Activated naive CD4-positive, alpha-beta T cell treated with anti-CD3 and anti-CD28 coated beads for 36 hours (primary cell): ENCODE results near the gene C1QTNF9B. TPM values are rescaled to one million over a fixed set of nuclear protein-coding genes. Genes with fewer than 3 reads are reported as not detected.
"Not testable (repeated sequence)": the region's sequence is repeated elsewhere in the genome, so short reads cannot be mapped to it uniquely, and the experiment has no call there.

Source experiments
- CTCF ChIA-PET: fragments of 350-600 bp; sonication (Branson Sonifier 250); formaldehyde crosslinking; loops from one replicate; lab custom pipeline; 2021; ENCODE audit warnings: antibody characterized with exemption; lab: Charles Lee
- DNase-seq: peaks from one replicate; pipeline ENCODE4 v3.0.0-alpha.2; 2020
- H3K27ac Mint-ChIP-seq: one replicate; pipeline ENCODE4 v1.8.0; 2021; ENCODE audit warnings: mild to moderate bottlenecking, mixed read lengths
- H3K27me3 Mint-ChIP-seq: one replicate; pipeline ENCODE4 v1.8.0; 2021; ENCODE audit warnings: low read depth, mixed read lengths
- H3K36me3 Mint-ChIP-seq: one replicate; pipeline ENCODE4 v1.8.0; 2021; ENCODE audit warnings: low read depth, mixed read lengths
- H3K4me1 Mint-ChIP-seq: one replicate; pipeline ENCODE4 v1.8.0; 2021; ENCODE audit warnings: low read depth, mixed read lengths
- H3K4me3 Mint-ChIP-seq: one replicate; pipeline ENCODE4 v1.8.0; 2021; ENCODE audit warnings: mild to moderate bottlenecking, moderate library complexity, mixed read lengths
- H3K9me3 Mint-ChIP-seq: one replicate; pipeline ENCODE4 v1.8.0; 2021; ENCODE audit warnings: mixed read lengths
- intact Hi-C: fragments of 100-400 bp; cut with micrococcal nuclease; formaldehyde crosslinking; loops from one replicate; pipeline ENCODE4 v1.15.1; 2023
- total RNA-seq, 2 experiments: library from RNA; stranded (reverse); gene quantifications; one replicate each; pipeline ENCODE4 v1.2.3, GENCODE V29; 2021

Gene C1QTNF9B
- not detected for total RNA-seq

GRCh38 chr13:23897452-23897919 is at the start of gene C1QTNF9B:
Gene C1QTNF9B, minus strand, starts transcription at chr13:23897502.
- DNase-seq, intact Hi-C loops, H3K9me3 Mint-ChIP-seq, H3K4me1 Mint-ChIP-seq, H3K4me3 Mint-ChIP-seq, H3K36me3 Mint-ChIP-seq, H3K27ac Mint-ChIP-seq: not testable (repeated sequence)
- CTCF ChIA-PET: interaction anchor here (0.6 kb wide), 1 partner anchor 394 kb away, joined by 4 read pairs; no protein-coding TSS in a partner anchor
- peaks cover 13% of the 10 kb centered on the region for H3K27me3 Mint-ChIP-seq

GRCh38 chr13:23946900-23947299 is 49.6 kb upstream of the C1QTNF9B start:
- CTCF ChIA-PET: no interaction called here
- peaks cover 2% of the 10 kb centered on the region for H3K4me1 Mint-ChIP-seq
- H3K36me3 Mint-ChIP-seq: no peaks in the 10 kb centered on the region
- no peak overlapping the region for H3K4me3 Mint-ChIP-seq
- intact Hi-C loops: no loop called here
- DNase-seq: no peak
- peaks cover 20% of the 10 kb centered on the region for H3K27me3 Mint-ChIP-seq
- no peak overlapping the region for H3K27ac Mint-ChIP-seq
- H3K9me3 Mint-ChIP-seq: no peaks in the 10 kb centered on the region

DNA sequence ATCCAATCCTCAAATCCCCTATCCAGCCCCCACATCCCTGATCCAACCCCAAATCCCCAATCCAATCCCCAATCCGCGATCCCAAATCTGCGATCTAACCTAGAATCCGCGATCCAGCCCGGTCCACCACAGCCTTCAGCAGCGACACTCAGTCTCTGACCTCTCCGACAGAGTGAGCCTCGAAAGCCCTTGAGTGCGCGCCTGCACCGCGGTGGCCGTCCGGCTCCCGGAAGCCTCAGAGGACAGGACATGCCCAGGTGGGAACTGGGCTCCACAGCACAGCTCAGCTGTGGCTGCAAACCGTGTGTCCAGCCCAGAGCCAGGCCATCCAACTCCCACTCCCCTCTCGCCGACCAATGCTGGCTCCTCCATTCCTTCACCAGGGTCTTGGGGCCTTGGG is 48.8 kb upstream of the C1QTNF9B start:
- CTCF ChIA-PET: no interaction called here
- Mint-ChIP-seq H3K4me3 (no peak overlapping the region), H3K36me3 (no peaks in the 10 kb centered on the region), H3K27ac (no peak overlapping the region), H3K9me3 (no peaks in the 10 kb centered on the region), H3K4me1 (peaks cover 2% of the 10 kb centered on the region), H3K27me3 (peaks cover 20% of the 10 kb centered on the region)
- DNase-seq: no peak
- intact Hi-C loops: no loop called here

DNA sequence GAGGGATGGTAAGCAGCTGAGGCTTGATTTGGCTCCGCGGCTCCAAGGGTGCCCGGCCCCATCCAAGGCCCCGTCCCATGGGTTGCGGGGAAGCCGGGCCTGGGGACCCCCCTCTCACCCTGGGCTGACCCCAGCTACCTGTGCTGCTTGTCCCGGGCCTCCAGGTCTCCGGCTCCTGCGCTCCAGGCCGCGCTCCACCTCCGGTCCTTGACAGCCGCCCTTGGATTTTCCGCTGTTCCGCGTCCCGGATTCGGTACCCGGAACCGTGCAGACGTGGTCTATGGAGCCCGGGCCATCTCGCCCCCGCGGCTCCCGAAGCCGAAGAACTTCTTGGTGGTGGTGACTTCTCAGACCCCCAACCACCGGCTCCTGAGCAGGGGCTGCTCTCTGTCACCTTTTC is 48.3 kb upstream of the C1QTNF9B start:
- CTCF ChIA-PET: interaction anchor here (0.8 kb wide), 1 partner anchor 12 kb away, joined by 3 read pairs; no protein-coding TSS in a partner anchor
- no peak overlapping the region for H3K27ac Mint-ChIP-seq
- DNase-seq: no peak
- H3K4me1 Mint-ChIP-seq: peaks cover 2% of the 10 kb centered on the region
- no peaks in the 10 kb centered on the region for H3K9me3 Mint-ChIP-seq
- no peak overlapping the region for H3K4me3 Mint-ChIP-seq
- H3K36me3 Mint-ChIP-seq: no peaks in the 10 kb centered on the region
- peaks cover 20% of the 10 kb centered on the region for H3K27me3 Mint-ChIP-seq
- intact Hi-C loops: no loop called here

DNA sequence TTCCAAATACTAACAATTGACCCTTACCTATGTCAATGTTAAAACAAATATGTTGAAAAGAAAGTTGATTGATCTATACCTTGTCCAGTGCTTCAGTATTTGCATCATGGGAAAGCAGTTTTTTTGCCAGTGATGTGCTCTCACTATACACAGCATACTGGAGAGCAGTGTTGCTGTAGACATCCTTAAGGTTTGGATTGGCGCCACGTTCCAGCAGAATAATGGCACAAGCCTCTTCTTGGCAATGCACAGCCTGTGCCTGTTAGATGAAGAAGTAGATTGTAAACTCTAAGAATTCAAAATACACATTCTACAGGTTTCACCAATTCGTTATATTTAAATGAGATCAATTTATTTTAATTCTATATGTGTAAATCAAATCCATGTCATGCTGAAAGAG is 43.9 kb upstream of the C1QTNF9B start:
- Mint-ChIP-seq H3K4me3 (no peak overlapping the region), H3K9me3 (peaks cover 2% of the 10 kb centered on the region), H3K4me1 (peaks cover under 1% of the 10 kb centered on the region), H3K27ac (no peak overlapping the region), H3K36me3 (no peaks in the 10 kb centered on the region), H3K27me3 (peaks cover 19% of the 10 kb centered on the region)
- intact Hi-C loops: no loop called here
- CTCF ChIA-PET: no interaction called here
- DNase-seq: no peak

GRCh38 chr13:23939666-23940065 is 42.4 kb upstream of the C1QTNF9B start:
- intact Hi-C loops, H3K9me3 Mint-ChIP-seq, H3K4me3 Mint-ChIP-seq, H3K27ac Mint-ChIP-seq, CTCF ChIA-PET, DNase-seq, H3K36me3 Mint-ChIP-seq, H3K4me1 Mint-ChIP-seq: not testable (repeated sequence)
- H3K27me3 Mint-ChIP-seq: peaks cover 23% of the 10 kb centered on the region

DNA sequence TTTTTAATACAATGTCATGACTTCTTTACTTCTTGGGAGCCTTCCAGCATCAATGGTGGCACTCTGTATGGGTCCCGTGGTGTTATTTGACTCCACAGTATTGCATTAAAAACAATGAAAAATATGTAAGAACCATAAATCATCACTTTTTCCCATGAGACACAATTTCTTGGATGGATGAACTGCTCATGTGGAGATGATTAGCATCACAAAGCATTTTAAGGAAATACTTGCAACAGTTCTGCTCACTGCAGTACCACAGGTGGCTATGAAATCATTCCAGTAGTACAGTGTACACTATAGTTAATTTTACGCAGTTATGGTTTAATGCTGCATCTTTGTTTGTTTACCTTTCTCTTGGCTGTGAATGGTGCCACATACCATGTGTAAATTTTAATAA is 37.2 kb upstream of the C1QTNF9B start:
- CTCF ChIA-PET: no interaction called here
- peaks cover 2% of the 10 kb centered on the region for H3K9me3 Mint-ChIP-seq
- peaks cover 26% of the 10 kb centered on the region for H3K27me3 Mint-ChIP-seq
- intact Hi-C loops: no loop called here
- H3K36me3 Mint-ChIP-seq: no peaks in the 10 kb centered on the region
- DNase-seq: no peak
- H3K4me1 Mint-ChIP-seq: no peaks in the 10 kb centered on the region
- H3K27ac Mint-ChIP-seq: no peak overlapping the region
- no peak overlapping the region for H3K4me3 Mint-ChIP-seq

DNA sequence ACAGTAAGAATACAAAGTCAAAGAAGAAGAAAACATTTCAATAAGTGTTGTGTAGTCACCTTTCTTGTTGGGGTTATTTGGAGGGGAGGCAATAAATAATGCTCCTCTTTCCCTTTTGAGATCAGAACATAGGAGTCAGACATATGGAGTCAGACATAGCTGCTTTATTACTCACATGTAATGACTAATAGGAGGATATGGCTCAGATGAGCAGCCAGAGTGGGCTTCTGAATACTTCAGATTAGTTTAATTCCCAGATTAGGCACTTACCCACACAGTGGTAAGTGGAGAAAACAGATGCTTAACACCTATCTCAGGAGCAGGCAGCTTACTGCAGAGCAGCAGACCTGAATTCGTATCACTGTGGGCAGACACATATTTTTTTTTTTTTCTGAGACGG is 31.7 kb upstream of the C1QTNF9B start:
- Mint-ChIP-seq H3K27ac (no peak overlapping the region), H3K4me3 (no peak overlapping the region), H3K27me3 (peaks cover 18% of the 10 kb centered on the region), H3K9me3 (no peaks in the 10 kb centered on the region), H3K36me3 (no peaks in the 10 kb centered on the region), H3K4me1 (no peaks in the 10 kb centered on the region)
- CTCF ChIA-PET: no interaction called here
- DNase-seq: no peak
- intact Hi-C loops: no loop called here

DNA sequence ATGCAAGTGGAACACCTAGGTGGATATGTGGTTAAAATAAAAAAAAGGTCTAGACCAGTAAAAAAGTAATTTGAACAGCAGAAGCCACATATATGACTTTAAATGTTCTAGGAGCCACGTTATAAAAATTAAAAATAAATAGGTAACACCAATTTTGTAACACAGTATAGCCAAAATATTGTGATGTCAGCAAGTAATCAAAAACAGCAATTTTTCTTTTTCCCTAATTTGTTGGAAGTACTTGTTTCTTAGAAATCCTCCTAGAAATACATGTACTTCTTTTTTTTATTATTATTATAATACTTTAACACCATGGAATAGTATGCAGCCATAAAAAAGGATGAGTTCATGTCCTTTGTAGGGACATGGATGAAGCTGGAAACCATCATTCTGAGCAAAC is 25.7 kb upstream of the C1QTNF9B start:
- intact Hi-C loops: no loop called here
- no peak for DNase-seq
- H3K9me3 Mint-ChIP-seq: no peaks in the 10 kb centered on the region
- CTCF ChIA-PET: interaction anchor here (0.8 to 2.3 kb wide), 6 partner anchors 8 to 296 kb away, joined by 3 to 8 read pairs (median 3); no protein-coding TSS in a partner anchor
- H3K4me3 Mint-ChIP-seq: no peak overlapping the region
- peaks cover 27% of the 10 kb centered on the region for H3K27me3 Mint-ChIP-seq
- H3K36me3 Mint-ChIP-seq: no peaks in the 10 kb centered on the region
- H3K27ac Mint-ChIP-seq: no peak overlapping the region
- H3K4me1 Mint-ChIP-seq: no peaks in the 10 kb centered on the region

- no peaks in the 10 kb centered on the region for H3K36me3 Mint-ChIP-seq
- CTCF ChIA-PET: interaction anchor here (0.6 to 2.3 kb wide), 18 partner anchors 8 to 528 kb away, joined by 3 to 8 read pairs (median 3); no protein-coding TSS in a partner anchor
- intact Hi-C loops: no loop called here
- DNase-seq: no peak
- no peaks in the 10 kb centered on the region for H3K4me1 Mint-ChIP-seq
- peaks cover 33% of the 10 kb centered on the region for H3K27me3 Mint-ChIP-seq
- H3K9me3 Mint-ChIP-seq: no peaks in the 10 kb centered on the region
- no peak overlapping the region for H3K4me3 Mint-ChIP-seq
- H3K27ac Mint-ChIP-seq: no peak overlapping the region
Observed at GRCh38 chr13:23922005-23922932, 25.0 kb upstream of the C1QTNF9B start.

- intact Hi-C loops: loop anchor here (1.0 kb wide), 4 partner anchors 39 to 299 kb away; no protein-coding TSS in a partner anchor
- Mint-ChIP-seq H3K27me3 (peaks cover 32% of the 10 kb centered on the region), H3K27ac (no peak overlapping the region), H3K9me3 (no peaks in the 10 kb centered on the region), H3K36me3 (no peaks in the 10 kb centered on the region), H3K4me1 (no peaks in the 10 kb centered on the region), H3K4me3 (no peak overlapping the region)
- peak; percentile 16 for DNase-seq
- CTCF ChIA-PET: interaction anchor here (0.6 to 1.6 kb wide), 14 partner anchors 9 to 527 kb away, joined by 3 to 8 read pairs (median 3); no protein-coding TSS in a partner anchor
Observed at GRCh38 chr13:23921451-23921888, 24.2 kb upstream of the C1QTNF9B start.

GRCh38 chr13:23919006-23919405 is 21.7 kb upstream of the C1QTNF9B start:
- no peak for DNase-seq
- H3K4me1 Mint-ChIP-seq: no peaks in the 10 kb centered on the region
- H3K4me3 Mint-ChIP-seq: no peak overlapping the region
- H3K27me3 Mint-ChIP-seq: peaks cover 39% of the 10 kb centered on the region
- CTCF ChIA-PET: interaction anchor here (0.7 to 1.3 kb wide), 5 partner anchors 14 to 314 kb away, joined by 3 to 5 read pairs (median 4); no protein-coding TSS in a partner anchor
- H3K36me3 Mint-ChIP-seq: no peaks in the 10 kb centered on the region
- intact Hi-C loops: no loop called here
- no peaks in the 10 kb centered on the region for H3K9me3 Mint-ChIP-seq
- no peak overlapping the region for H3K27ac Mint-ChIP-seq
